Heart left ventricle (tissue), 16 donors: ENCODE measurements around the gene ANKRD39. TPM values are rescaled to one million over a fixed set of nuclear protein-coding genes. Genes with fewer than 3 reads are reported as not detected.

Experiments
- ATAC-seq, 4 donors: fragments of 200-7000 bp; cut with Tn5 transposase; one replicate each; pipeline ENCODE4 v1.9.1; 2020 to 2022; ENCODE audit warnings: moderate library complexity in 4 of 4, mild to moderate bottlenecking in 3 of 4, moderate number of reproducible peaks in 1 of 4
- DNase-seq, 5 donors: peaks; one replicate each; pipeline ENCODE4 v3.0.0-alpha.2; 2020
- H3K27ac ChIP-seq, 12 donors: fragments of 200-600 bp; sonication (generic) in 4 of 12; one replicate each; pipeline versions ENCODE4 v1.5.0 to v1.8.0; 2016 to 2022; ENCODE audit warnings: mild to moderate bottlenecking in 2 of 12
- H3K27me3 ChIP-seq, 9 donors: fragments of 200-600 bp; sonication (generic) in 2 of 9; one replicate each; pipeline versions ENCODE4 v1.5.1 to v1.8.0; 2016 to 2022; ENCODE audit warnings: mild to moderate bottlenecking in 3 of 9
- H3K36me3 ChIP-seq, 9 donors: fragments of 200-600 bp; sonication (generic) in 2 of 9; one replicate each; pipeline versions ENCODE4 v1.5.0 to v1.8.0; 2018 to 2022; ENCODE audit warnings: mild to moderate bottlenecking in 2 of 9
- H3K4me1 ChIP-seq, 12 donors: fragments of 200-600 bp; sonication (generic) in 4 of 12; one replicate each; pipeline versions ENCODE4 v1.5.0 to v1.8.0; 2016 to 2022; ENCODE audit warnings: mild to moderate bottlenecking in 3 of 12
- H3K4me3 ChIP-seq, 12 donors: fragments of 200-600 bp; sonication (generic) in 4 of 12; one replicate each; pipeline versions ENCODE4 v1.5.0 to v1.8.0; 2017 to 2022; ENCODE audit warnings: mild to moderate bottlenecking in 9 of 12, moderate library complexity in 4 of 12
- H3K9me3 ChIP-seq, 12 donors: fragments of 200-600 bp; sonication (generic) in 4 of 12; one replicate each; pipeline versions ENCODE4 v1.5.0 to v1.8.0; 2016 to 2022; ENCODE audit warnings: mild to moderate bottlenecking in 1 of 12
- POLR2A ChIP-seq, 2 donors: fragments of 450-650 bp; IDR thresholded peaks; one replicate each; pipeline ENCODE4 v1.6.1; 2017; ENCODE audit warnings: antibody characterized with exemption in 2 of 2, mild to moderate bottlenecking in 2 of 2, moderate library complexity in 2 of 2
- WGBS, 4 donors: extraction: QIAGEN DNeasy Blood & Tissue Kit in 2 of 4; methylation state at CpG; one replicate each; pipeline versions ENCODE4 v1.1.5 to v1.1.7; 2013 to 2018; 5-methylcytosine and 5-hydroxymethylcytosine counted together
- intact Hi-C, 10 donors: fragments of 100-400 bp; cut with DNase I; formaldehyde crosslinking; loops; one replicate each; pipeline versions ENCODE4 v1.11.1 to v1.14.2; 2022
- polyA plus RNA-seq, 2 donors: library from polyadenylated mRNA; stranded (reverse); fragments of 200-250 nt; gene quantifications; one replicate each; pipeline ENCODE4 v1.2.3, GENCODE V29; 2013
- total RNA-seq, 9 donors: library from RNA; depleted of rRNA in 2 of 9; stranded (reverse); fragments of >200 nt in 2 of 9; fragmentation: NEBNext Ultra II Directional in 3 of 9; extraction: Animal tissue kit (Norgen Biotek cat#: 25700) in 3 of 9; gene quantifications; one replicate each; pipeline versions ENCODE4 v1.1.0 to v1.2.4, GENCODE V29; 2016 to 2023
- TF ChIP-seq, protein P1 (sequence below), 12 donors: fragments of 200-600 bp; sonication (generic) in 4 of 12; IDR thresholded peaks; one replicate each; pipeline versions ENCODE4 v1.5.0 to v1.8.0; 2018 to 2022; ENCODE audit warnings: antibody characterized with exemption in 12 of 12, mild to moderate bottlenecking in 5 of 12
- donor health status: ischemic (EF 13 %, LVEDD 7.1; RV severe dilation, severe dysfunction).
- donor health status: healthy with polysubstance abuse.
- donor health status: DM: no; HTN: yes; CAD: no.
- donor health status: DM: no; HTN: no; CAD: no.
- donor health status: ischemic (EF 25% LVEDD 6.9; RV normal size, moderate dysfunction).
- donor health status: ischemic (EF 25% LVEDD 5.7; RV mildly dilated, moderate dysfunction).
- donor health status: healthy.
- donor health status: DM: yes; HTN: yes; CAD: no.
- donor health status: ischemic (EF 35%, LVEDD 5.7; RV mildly dilated, moderate dysfunction).
- donor health status: nonischemic (EF 11% LVEDD 7.7; RV severe dilation, severe dysfunction).
- donor health status: DM: yes; HTN: yes; CAD: no.
- donor health status: PGD.
- donor health status: ischemic (EF 29% LVEDD 5.4; RV normal size, mild dysfunction).
- donor health status: nonischemic (EF 23%, LVEDD 6.1; RV moderate dilation, normal function).

The ANKRD39 gene
- total and polyA plus RNA-seq, 11 donors = 13.3 to 33.4 (median 17.5) TPM

DNA sequence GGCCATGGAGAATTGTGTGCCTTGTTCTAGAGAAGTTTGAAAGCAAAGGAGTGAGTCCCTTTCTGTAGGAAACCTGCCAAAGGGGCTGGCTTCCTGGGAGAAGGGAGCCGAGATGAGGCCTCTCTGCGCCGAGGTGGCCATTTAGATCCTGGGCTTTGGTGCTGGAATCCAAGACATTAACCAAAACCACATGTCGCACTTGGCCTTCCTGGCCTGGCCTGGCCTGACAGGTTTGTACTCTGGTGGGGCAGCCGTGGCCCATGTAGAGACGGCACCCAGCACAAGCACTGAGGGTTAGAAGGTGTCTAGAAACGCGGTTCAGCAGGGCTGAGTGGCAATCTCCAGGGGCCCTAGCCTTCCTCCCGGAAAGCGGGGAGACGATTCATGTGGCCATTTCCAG lies 34.6 kb downstream of the ANKRD39 start:
- Histone ChIP-seq H3K27me3 (no peaks in the 10 kb centered on the region), H3K4me1 (peaks cover 0 to 57% (median 38%) of the 10 kb centered on the region in 12 donors), H3K36me3 (peaks cover 0 to 61% (median 47%) of the 10 kb centered on the region in 9 donors), H3K9me3 (no peaks in the 10 kb centered on the region), H3K27ac (no peak overlapping the region), H3K4me3 (no peak overlapping the region)
- TF ChIP-seq, protein P1, sequence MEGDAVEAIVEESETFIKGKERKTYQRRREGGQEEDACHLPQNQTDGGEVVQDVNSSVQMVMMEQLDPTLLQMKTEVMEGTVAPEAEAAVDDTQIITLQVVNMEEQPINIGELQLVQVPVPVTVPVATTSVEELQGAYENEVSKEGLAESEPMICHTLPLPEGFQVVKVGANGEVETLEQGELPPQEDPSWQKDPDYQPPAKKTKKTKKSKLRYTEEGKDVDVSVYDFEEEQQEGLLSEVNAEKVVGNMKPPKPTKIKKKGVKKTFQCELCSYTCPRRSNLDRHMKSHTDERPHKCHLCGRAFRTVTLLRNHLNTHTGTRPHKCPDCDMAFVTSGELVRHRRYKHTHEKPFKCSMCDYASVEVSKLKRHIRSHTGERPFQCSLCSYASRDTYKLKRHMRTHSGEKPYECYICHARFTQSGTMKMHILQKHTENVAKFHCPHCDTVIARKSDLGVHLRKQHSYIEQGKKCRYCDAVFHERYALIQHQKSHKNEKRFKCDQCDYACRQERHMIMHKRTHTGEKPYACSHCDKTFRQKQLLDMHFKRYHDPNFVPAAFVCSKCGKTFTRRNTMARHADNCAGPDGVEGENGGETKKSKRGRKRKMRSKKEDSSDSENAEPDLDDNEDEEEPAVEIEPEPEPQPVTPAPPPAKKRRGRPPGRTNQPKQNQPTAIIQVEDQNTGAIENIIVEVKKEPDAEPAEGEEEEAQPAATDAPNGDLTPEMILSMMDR (IDR thresholded peaks at IDR 0.05) = no peak
- TF ChIP-seq POLR2A (IDR thresholded peaks at IDR 0.05) = no peak
- ATAC-seq (peak in 1 of 4 donors; percentile 5), DNase-seq (peak in 1 of 5 donors; percentile 60)
- WGBS, 4 donors = 69 to 76% (median 71%) methylated on average over 11 of the region's 11 CpGs
- intact Hi-C loops = no loop called here

DNA sequence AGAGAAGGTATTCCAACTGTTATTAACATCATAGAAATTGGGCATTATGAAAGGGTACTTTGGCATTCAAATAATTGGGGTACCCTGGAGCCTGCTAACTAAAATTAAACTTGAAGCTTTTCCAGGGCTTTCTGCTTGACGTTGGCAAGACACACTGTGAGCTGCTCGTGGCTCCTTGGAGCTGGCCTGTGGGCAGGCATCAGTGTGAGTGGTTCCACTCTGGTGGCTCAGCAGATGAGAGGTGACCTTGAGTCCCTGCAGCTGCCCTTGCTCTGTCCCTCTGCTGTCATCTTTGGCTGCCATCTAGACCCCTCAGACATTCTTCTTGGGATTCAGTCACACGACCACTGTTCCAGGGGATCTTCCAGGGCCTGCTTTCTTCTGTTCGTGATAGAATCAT lies 35.0 kb downstream of the ANKRD39 start:
- no peaks in the 10 kb centered on the region for H3K27me3 ChIP-seq
- H3K36me3 ChIP-seq = peaks cover 0 to 60% (median 43%) of the 10 kb centered on the region in 9 donors
- H3K4me1 ChIP-seq = peaks cover 0 to 61% (median 43%) of the 10 kb centered on the region in 12 donors
- TF ChIP-seq POLR2A (IDR thresholded peaks at IDR 0.05) = no peak
- TF ChIP-seq, protein P1 (IDR thresholded peaks at IDR 0.05) = no peak
- ATAC-seq (no peak), DNase-seq (peak in 1 of 5 donors; percentile 31)
- no peak overlapping the region for H3K27ac ChIP-seq
- no peak overlapping the region for H3K4me3 ChIP-seq
- H3K9me3 ChIP-seq = no peaks in the 10 kb centered on the region
- 43 to 56% (median 48%) methylated on average over 4 of the region's 4 CpGs for WGBS, 4 donors
- intact Hi-C loops = no loop called here

DNA sequence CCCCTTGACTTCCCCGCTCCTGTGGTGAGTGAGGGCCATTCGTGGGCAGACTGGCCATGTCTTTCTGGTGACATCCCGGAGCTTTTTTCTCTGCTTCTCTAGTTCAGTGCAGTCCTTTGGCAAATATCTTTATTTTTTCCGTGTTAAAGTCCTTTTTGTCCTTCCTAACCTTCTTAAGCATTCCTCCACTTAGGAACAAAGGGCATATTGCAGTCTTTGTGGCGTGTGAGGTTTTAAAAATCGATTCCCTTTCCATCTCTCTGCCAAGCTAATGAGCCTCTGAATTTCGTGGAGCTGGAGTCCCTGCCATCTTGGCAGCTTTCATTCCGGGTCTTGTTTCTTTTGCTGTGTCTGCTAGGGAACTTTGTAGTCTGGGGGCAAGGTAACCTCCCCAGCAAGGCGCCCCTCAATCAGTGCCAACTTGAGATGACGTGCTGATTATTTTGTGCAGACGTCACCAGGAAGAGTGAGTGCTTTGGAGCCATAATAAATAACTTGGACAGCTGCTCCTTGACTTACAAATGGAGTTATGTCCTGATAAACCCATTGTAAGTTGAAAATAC lies 36.6 kb downstream of the ANKRD39 start:
- H3K4me3 ChIP-seq = no peak overlapping the region
- ATAC-seq (no peak), DNase-seq (no peak)
- peaks cover 3 to 71% (median 51%) of the 10 kb centered on the region in 12 donors for H3K4me1 ChIP-seq
- no peaks in the 10 kb centered on the region for H3K9me3 ChIP-seq
- no peaks in the 10 kb centered on the region for H3K27me3 ChIP-seq
- WGBS, 4 donors = 70 to 77% (median 75%) methylated on average over 11 of the region's 11 CpGs
- intact Hi-C loops = no loop called here
- peaks cover 0 to 44% (median 27%) of the 10 kb centered on the region in 9 donors for H3K36me3 ChIP-seq
- H3K27ac ChIP-seq = no peak overlapping the region
- TF ChIP-seq, protein P1 (IDR thresholded peaks at IDR 0.05) = no peak
- TF ChIP-seq POLR2A (IDR thresholded peaks at IDR 0.05) = no peak

DNA sequence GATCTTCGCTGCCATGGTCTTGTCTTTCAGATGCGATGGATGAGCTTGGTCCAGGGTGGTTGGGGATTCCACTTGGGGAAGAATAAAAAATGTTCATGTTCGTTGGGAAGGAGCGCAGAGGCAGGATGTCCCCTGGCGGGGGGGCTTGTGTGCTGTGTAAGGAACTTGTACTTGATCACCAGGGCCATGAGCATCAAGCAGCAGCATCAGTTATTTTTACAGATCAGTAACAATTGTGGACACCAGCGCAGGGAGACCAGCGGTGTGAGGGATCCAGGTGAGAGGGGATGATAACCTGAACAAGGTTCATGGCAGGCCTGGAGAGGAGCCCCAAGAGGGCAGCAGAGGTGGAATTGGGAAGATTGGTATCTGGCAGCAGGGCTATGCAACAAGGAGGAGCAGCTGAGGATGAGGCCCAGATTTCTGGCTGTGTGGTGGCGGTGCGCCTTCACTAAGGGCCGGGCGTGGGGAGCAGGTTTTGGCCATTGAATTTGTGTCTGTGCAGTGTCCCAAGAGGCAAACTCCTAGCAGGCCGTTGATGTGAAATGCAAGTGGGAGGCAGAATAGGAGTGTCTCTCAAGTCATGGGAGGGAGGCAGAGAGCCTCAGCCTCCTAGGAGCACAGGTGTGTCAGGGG lies 37.8 kb downstream of the ANKRD39 start:
- Histone ChIP-seq H3K36me3 (peaks cover 0 to 32% (median 15%) of the 10 kb centered on the region in 9 donors), H3K4me3 (peak overlapping the region in 1 of 12 donors; percentile 1), H3K4me1 (peaks cover 3 to 77% (median 55%) of the 10 kb centered on the region in 12 donors), H3K27me3 (no peaks in the 10 kb centered on the region), H3K27ac (peak overlapping the region in 1 of 12 donors; percentile 63), H3K9me3 (no peaks in the 10 kb centered on the region)
- intact Hi-C loops = loop anchor here in 2 of 10 donors (10.0 kb wide), 2 partner anchors 185 to 285 kb away; partner anchors contain the start of genes ARID5A (in 1 of the 2) and KANSL3 (in 1 of the 2)
- 81 to 90% (median 87%) methylated on average over 12 of the region's 12 CpGs for WGBS, 4 donors
- TF ChIP-seq, protein P1 (IDR thresholded peaks at IDR 0.05) = no peak
- no peak for TF ChIP-seq POLR2A (IDR thresholded peaks at IDR 0.05)
- ATAC-seq (no peak), DNase-seq (peak in 1 of 5 donors; percentile 26)
